ENCODE data around the gene CINP. TPM values are rescaled to one million over a fixed set of nuclear protein-coding genes. Genes with fewer than 3 reads are reported as not detected.

Gene CINP
- total and polyA plus RNA-seq, 2 experiments from 2014 or later, result 54.0 to 63.1 TPM

- H3K36me3 ChIP-seq (ENCODE audit: insufficient read depth), result no peaks in the 10 kb centered on the region
- no peaks in the 10 kb centered on the region for H4K20me1 ChIP-seq (replicated peaks; ENCODE audit: insufficient read depth)
- DNase-seq (ENCODE audit: low spot score), result no peak
- H3K4me3 ChIP-seq, result no peak overlapping the region; the same call in 1 of the 2 replicates
- Mint-ChIP-seq H3K27ac (no peak overlapping the region), H3K27me3 (ENCODE audit: insufficient read depth, low read depth, poor library complexity) (peaks cover 7% of the 10 kb centered on the region), H3K36me3 (ENCODE audit: low read depth) (no peaks in the 10 kb centered on the region), H3K4me3 (peak overlapping the region; percentile 33; the same call in 2 of the 3 replicates), H3K4me1 (no peaks in the 10 kb centered on the region), H3K9me3 (peaks cover 6% of the 10 kb centered on the region; the same call in 2 of the 3 replicates)
- no peak overlapping the region for H3K4me2 ChIP-seq
- H3K79me2 ChIP-seq (replicated peaks; ENCODE audit: insufficient read depth), result no peaks in the 10 kb centered on the region
- no peaks in the 10 kb centered on the region for H3K4me1 ChIP-seq (ENCODE audit: insufficient read depth)
- no peaks in the 10 kb centered on the region for H3K9me2 ChIP-seq (ENCODE audit: insufficient read depth)
- H3F3A ChIP-seq (replicated peaks; ENCODE audit: low read depth), result no peaks in the 10 kb centered on the region
- ATAC-seq, result no peak
- H2AFZ ChIP-seq, result no peak overlapping the region
- no peaks in the 10 kb centered on the region for H3K27me3 ChIP-seq (ENCODE audit: insufficient read depth)
- no peak overlapping the region for H3K27ac ChIP-seq (ENCODE audit: low read depth)
- no peak for TF ChIP-seq STAT1 (IDR thresholded peaks at IDR 0.05; ENCODE audit: unreplicated experiment)
- no peak for TF ChIP-seq EZH2phosphoT487 (IDR thresholded peaks at IDR 0.05; ENCODE audit: unreplicated experiment)
- TF ChIP-seq, protein P1, sequence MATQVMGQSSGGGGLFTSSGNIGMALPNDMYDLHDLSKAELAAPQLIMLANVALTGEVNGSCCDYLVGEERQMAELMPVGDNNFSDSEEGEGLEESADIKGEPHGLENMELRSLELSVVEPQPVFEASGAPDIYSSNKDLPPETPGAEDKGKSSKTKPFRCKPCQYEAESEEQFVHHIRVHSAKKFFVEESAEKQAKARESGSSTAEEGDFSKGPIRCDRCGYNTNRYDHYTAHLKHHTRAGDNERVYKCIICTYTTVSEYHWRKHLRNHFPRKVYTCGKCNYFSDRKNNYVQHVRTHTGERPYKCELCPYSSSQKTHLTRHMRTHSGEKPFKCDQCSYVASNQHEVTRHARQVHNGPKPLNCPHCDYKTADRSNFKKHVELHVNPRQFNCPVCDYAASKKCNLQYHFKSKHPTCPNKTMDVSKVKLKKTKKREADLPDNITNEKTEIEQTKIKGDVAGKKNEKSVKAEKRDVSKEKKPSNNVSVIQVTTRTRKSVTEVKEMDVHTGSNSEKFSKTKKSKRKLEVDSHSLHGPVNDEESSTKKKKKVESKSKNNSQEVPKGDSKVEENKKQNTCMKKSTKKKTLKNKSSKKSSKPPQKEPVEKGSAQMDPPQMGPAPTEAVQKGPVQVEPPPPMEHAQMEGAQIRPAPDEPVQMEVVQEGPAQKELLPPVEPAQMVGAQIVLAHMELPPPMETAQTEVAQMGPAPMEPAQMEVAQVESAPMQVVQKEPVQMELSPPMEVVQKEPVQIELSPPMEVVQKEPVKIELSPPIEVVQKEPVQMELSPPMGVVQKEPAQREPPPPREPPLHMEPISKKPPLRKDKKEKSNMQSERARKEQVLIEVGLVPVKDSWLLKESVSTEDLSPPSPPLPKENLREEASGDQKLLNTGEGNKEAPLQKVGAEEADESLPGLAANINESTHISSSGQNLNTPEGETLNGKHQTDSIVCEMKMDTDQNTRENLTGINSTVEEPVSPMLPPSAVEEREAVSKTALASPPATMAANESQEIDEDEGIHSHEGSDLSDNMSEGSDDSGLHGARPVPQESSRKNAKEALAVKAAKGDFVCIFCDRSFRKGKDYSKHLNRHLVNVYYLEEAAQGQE (IDR thresholded peaks at IDR 0.05; ENCODE audit: unreplicated experiment), result no peak
- TF ChIP-seq JUNB (IDR thresholded peaks at IDR 0.05; ENCODE audit: unreplicated experiment), result no peak
- no peak for TF ChIP-seq POLR2AphosphoS5 (IDR thresholded peaks at IDR 0.05; ENCODE audit: low read depth)
- TF ChIP-seq ETS1 (IDR thresholded peaks at IDR 0.05), result no peak
- no peak for TF ChIP-seq ZNF462 (CRISPR knock-in tag; IDR thresholded peaks at IDR 0.05)
- TF ChIP-seq, protein P2, sequence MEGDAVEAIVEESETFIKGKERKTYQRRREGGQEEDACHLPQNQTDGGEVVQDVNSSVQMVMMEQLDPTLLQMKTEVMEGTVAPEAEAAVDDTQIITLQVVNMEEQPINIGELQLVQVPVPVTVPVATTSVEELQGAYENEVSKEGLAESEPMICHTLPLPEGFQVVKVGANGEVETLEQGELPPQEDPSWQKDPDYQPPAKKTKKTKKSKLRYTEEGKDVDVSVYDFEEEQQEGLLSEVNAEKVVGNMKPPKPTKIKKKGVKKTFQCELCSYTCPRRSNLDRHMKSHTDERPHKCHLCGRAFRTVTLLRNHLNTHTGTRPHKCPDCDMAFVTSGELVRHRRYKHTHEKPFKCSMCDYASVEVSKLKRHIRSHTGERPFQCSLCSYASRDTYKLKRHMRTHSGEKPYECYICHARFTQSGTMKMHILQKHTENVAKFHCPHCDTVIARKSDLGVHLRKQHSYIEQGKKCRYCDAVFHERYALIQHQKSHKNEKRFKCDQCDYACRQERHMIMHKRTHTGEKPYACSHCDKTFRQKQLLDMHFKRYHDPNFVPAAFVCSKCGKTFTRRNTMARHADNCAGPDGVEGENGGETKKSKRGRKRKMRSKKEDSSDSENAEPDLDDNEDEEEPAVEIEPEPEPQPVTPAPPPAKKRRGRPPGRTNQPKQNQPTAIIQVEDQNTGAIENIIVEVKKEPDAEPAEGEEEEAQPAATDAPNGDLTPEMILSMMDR (conservative IDR thresholded peaks at IDR 0.05; ENCODE audit: low read depth in 2 of 2), result no peak
- TF ChIP-seq NANOG (IDR thresholded peaks at IDR 0.05; ENCODE audit: borderline replicate concordance), result no peak
- no peak for TF ChIP-seq ZNF114 (CRISPR knock-in tag; IDR thresholded peaks at IDR 0.05)
- no peak for TF ChIP-seq CREB1 (CRISPR knock-in tag; IDR thresholded peaks at IDR 0.05; ENCODE audit: low read depth)
- no peak for TF ChIP-seq EZH2 (IDR thresholded peaks at IDR 0.05; ENCODE audit: low read depth, unreplicated experiment)
- TF ChIP-seq ZNF331 (CRISPR knock-in tag; IDR thresholded peaks at IDR 0.05; ENCODE audit: low read depth), result no peak
These were observed 59.0 kb downstream of the CINP start for GRCh38 chr14:102303664-102304063.
